Neural cell (in vitro differentiated cells): ENCODE data around the gene GADL1.

Experiments used
- CTCF ChIP-seq: fragments of 450-650 bp; IDR thresholded peaks from 2 replicates; pipeline ENCODE4 v1.5.1; 2014; ENCODE audit warnings: antibody characterized with exemption, mild to moderate bottlenecking, moderate library complexity; ENCODE audit not compliant: poor library complexity, severe bottlenecking
- EZH2 ChIP-seq: fragments of 200-600, 300-800 bp; shearing (Covaris generic), sonication (generic); IDR thresholded peaks from 2 replicates; pipeline ENCODE4 v1.6.1; 2014; ENCODE audit warnings: antibody characterized with exemption, low read length, borderline replicate concordance, mild to moderate bottlenecking; ENCODE audit not compliant: insufficient read depth, poor library complexity, severe bottlenecking
- RAD21 ChIP-seq: fragments of 450-650 bp; conservative IDR thresholded peaks from 2 replicates; pipeline ENCODE4 v1.6.1; 2014; ENCODE audit warnings: antibody characterized with exemption, mild to moderate bottlenecking, moderate library complexity

- TF ChIP-seq RAD21 = no peak
- TF ChIP-seq CTCF = no peak
- no peak for TF ChIP-seq EZH2
Observed at GRCh38 chr3:30864836-30865235, 29.6 kb downstream of the GADL1 start.
